Retinal pigment epithelial cell (primary cell): ENCODE data around the gene SFMBT1.

Experiments used
- DNase-seq: peaks from one replicate; pipeline ENCODE4 v3.0.0-alpha.2; 2010; ENCODE audit warnings: low read depth
- H3K4me3 ChIP-seq: 2 replicates; pipeline ENCODE4 v1.5.1; 2011; ENCODE audit warnings: mild to moderate bottlenecking, low read length, control low read depth, moderate library complexity
- TF ChIP-seq, protein P1 (sequence below): conservative IDR thresholded peaks from 2 replicates; pipeline ENCODE4 v1.5.1; 2011; ENCODE audit warnings: low read depth, low read length, control low read depth, inconsistent platforms

Gene SFMBT1

DNA sequence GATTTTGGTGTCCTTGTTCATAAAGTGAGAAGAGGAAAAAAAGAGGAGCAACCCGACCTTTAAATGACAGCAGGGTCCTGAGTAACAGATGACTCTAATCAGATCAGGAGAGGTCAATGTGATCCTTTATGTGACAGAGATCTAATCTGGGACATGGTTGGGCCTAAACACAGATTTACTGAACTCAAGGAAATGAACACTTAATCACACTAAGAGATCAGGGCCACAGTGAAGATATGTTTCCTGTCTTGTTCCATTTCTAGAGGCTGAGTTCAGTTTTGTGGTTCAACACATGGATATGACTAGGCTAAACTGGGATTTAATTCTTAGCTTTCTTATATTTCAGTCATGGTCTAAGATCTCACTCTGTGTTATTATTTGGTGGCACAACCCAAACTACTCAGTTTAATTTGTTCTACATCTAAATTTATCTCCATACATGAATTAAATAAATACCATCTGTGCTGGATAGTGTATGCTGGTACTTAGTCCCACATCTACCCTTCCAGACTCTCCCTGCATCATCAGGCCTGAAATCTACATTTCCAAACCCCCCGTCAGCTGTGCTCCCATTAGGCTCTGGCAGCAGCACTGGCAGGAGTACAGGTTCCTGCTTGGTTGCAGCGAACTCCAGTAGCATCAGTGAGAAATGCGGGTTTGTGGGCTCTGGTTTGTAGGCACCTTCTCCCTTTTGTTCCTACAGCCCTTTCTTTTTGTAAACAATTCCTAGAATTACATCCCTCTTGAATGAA is 22.6 kb downstream of the SFMBT1 start:
- DNase-seq: no peak
- TF ChIP-seq, protein P1, sequence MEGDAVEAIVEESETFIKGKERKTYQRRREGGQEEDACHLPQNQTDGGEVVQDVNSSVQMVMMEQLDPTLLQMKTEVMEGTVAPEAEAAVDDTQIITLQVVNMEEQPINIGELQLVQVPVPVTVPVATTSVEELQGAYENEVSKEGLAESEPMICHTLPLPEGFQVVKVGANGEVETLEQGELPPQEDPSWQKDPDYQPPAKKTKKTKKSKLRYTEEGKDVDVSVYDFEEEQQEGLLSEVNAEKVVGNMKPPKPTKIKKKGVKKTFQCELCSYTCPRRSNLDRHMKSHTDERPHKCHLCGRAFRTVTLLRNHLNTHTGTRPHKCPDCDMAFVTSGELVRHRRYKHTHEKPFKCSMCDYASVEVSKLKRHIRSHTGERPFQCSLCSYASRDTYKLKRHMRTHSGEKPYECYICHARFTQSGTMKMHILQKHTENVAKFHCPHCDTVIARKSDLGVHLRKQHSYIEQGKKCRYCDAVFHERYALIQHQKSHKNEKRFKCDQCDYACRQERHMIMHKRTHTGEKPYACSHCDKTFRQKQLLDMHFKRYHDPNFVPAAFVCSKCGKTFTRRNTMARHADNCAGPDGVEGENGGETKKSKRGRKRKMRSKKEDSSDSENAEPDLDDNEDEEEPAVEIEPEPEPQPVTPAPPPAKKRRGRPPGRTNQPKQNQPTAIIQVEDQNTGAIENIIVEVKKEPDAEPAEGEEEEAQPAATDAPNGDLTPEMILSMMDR: no peak

DNA sequence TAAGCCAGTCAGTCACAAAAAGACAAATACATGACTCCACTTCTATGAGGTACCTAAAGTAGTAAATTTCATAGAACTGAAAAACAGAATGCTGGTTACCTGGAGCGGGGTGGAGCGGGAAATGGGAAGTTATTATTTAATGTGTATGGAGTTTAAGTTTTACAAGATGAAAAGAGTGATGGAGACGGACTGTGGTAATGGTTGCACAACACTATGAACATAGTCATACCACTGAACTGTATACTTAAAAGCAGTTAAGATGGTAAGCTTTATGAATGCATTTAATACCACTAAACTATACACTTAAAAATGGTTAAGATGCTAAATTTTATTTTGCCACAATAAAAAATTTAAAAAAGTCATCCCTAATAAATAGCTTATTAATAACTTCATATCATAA is 23.2 kb downstream of the SFMBT1 start:
- no peak overlapping the region for H3K4me3 ChIP-seq
- TF ChIP-seq, protein P1: no peak
- DNase-seq: no peak

More for the DNA sequence above, 22.6 kb downstream of the SFMBT1 start:
- H3K4me3 ChIP-seq: no peak overlapping the region

DNA sequence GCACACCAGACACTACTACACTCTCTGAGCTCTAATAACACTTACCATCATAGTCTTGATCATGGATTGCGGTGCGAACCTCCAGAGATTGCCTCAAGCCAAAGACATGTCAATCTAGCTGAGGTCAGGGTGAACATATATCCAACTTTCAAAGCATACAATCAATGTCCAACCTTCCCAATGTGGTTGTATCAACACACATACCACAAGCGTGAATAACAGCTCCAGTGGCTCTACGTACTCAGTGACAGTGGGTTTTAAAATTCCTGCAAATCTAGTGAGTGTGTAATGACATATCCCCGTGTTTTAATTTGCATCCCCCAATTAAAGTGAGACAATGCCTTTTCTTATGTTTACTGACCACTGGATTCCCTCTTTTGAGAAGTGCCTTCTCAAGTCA is 29.6 kb downstream of the SFMBT1 start:
- no peak for DNase-seq
- H3K4me3 ChIP-seq: no peak overlapping the region
- TF ChIP-seq, protein P1: no peak

DNA sequence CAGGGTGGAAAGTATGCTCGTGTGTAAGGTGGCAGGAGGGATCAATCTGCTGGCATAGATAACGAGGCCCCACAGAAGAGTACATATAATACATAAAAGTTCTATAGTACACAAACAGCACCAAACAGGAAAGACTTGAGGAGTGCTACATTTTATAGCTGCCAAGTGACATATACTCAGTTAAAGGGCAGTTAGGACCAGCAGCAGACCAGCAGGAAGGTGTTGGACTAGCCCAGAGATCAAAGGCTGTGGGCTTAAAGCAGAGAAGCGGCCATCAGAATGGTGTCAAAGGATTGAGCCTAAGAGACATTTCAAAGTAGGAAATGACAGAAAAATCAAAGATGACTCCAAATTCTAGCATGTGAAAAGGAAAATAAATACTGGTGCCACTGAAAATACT is 34.5 kb downstream of the SFMBT1 start:
- TF ChIP-seq, protein P1: no peak
- no peak for DNase-seq
- H3K4me3 ChIP-seq: no peak overlapping the region

DNA sequence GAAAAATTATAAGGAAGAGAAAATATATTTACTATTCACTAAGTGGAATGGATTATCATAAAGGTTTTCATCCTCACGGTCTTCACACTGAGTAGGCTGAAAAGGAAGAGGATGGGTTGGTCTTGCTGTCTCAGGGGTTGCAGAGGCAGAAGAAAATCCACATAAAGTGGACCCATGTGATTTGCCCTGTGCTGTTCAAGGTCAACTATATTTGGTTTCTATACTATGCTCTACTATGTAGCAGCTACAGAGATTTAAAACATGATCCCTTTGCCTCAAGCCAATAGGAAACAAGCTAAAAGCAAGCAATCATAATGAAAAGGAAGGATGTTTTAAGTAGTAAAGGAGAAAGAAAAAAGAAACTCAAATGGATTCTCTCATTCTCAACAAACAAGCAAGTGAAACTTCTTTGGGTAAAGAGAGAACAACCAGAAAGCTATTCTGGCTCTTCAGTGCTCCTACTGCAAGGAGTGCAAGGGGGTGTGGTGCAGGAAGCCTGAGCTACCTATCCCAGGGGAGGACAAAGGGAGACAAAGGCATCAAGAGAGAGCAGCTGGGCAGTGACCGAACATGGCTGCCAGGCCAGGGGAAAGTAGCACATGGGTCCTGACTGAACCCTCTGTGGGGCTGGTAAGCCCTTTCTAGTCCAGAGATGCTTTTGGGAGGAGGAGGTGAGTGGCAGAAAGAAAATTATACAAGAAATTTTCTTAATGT is 35.9 kb downstream of the SFMBT1 start:
- H3K4me3 ChIP-seq: no peak overlapping the region
- TF ChIP-seq, protein P1: no peak
- no peak for DNase-seq

DNA sequence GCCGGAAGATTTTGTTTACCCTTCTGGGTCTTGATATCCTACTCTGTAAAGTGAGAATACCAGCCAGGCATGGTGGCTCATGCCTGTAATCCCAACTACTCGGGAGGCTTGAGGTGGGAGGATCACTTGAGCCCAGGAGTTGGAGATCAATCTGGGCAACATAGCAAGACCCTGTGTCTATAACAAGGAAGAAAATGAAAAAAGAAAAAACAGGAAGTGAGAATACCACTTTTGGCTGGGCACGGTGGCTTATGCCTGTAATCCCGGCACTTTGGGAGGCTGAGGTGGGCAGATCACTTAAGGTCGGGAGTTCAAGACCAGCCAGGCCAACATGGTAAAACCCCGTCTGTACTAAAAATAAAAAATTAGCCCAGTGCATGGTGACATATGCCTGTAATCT is 36.9 kb downstream of the SFMBT1 start:
- TF ChIP-seq, protein P1: no peak
- no peak for DNase-seq

More for the DNA sequence above, 36.9 kb downstream of the SFMBT1 start:
- H3K4me3 ChIP-seq: no peak overlapping the region
